Measurements from ENCODE around the gene PPA2.

DNA sequence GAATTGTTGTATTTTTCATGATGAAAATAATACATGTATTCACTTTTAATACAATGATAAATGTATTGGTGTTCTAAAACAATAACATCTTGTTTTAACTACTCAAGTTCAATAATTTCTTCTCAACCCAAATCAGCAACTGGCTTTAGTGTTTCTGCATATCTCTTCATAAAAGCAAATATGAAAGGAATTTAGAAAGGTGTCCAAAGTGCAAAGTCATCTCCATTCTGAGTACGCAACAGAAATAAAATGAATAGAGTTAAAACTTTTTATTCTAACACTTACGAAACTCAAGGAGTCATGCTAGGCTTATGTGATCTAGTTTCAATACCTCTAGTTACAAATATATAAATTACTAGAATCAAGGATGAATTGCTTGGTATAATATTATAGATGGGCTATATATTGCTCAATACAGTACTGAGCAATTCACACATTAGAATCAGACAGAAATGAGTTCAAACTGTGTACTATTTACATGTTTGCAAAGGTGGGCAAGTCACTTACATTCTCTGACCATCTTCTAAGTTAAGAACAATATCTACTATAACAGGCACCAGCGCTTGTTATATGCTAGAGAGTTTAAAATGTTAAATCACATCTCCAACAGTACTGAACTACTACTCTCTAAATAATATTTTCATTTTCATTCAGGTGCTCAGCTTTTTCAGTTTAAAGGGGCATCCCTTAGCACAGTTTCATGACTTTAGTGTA, 51.5 kb downstream of the PPA2 start:
- TF ChIP-seq, protein P1, sequence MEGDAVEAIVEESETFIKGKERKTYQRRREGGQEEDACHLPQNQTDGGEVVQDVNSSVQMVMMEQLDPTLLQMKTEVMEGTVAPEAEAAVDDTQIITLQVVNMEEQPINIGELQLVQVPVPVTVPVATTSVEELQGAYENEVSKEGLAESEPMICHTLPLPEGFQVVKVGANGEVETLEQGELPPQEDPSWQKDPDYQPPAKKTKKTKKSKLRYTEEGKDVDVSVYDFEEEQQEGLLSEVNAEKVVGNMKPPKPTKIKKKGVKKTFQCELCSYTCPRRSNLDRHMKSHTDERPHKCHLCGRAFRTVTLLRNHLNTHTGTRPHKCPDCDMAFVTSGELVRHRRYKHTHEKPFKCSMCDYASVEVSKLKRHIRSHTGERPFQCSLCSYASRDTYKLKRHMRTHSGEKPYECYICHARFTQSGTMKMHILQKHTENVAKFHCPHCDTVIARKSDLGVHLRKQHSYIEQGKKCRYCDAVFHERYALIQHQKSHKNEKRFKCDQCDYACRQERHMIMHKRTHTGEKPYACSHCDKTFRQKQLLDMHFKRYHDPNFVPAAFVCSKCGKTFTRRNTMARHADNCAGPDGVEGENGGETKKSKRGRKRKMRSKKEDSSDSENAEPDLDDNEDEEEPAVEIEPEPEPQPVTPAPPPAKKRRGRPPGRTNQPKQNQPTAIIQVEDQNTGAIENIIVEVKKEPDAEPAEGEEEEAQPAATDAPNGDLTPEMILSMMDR (IDR thresholded peaks at IDR 0.05; ENCODE audit: low read depth, low read length): no peak
- no peak for TF ChIP-seq EZH2phosphoT487 (IDR thresholded peaks at IDR 0.05; ENCODE audit: low read depth)

Measured in OCI-LY3 (cell line).